Measurements from ENCODE around the gene PEX14.

The PEX14 gene

DNA sequence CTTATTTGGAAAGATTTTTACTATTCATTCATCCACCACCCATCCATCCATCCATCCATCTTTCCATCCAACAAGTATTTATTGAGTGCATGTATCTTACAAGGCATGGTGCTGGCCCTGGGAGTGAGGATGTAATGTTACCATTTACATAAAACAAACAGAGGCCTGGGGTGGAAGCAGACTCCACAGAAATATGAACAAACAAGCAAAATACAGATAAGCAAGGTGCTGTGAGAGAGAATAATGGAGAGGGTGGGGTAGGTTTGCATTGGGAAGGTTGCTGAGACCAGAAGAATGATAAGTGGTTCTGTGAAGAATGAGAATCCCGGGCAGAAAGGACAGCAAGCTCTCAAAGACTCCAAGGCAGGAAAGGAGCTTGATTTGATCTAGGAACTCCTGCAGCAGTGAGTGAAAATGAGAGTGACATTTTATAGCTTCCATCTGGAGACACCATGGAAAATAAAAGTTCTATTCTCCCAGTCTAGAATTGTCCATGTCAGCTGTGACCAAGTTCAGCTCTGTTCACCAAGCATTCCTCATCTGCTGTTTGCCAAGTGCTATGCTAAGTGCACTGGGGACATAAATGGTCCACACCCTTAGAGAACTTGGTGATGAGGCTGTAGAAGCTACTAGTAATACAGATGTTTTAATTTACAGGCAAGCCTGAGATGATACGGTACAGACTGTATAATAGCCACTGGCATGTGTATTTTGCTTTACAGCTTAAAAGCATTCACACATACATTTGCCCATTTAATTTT, 75.3 kb downstream of the PEX14 start:
- DNase-seq, result no peak

DNA sequence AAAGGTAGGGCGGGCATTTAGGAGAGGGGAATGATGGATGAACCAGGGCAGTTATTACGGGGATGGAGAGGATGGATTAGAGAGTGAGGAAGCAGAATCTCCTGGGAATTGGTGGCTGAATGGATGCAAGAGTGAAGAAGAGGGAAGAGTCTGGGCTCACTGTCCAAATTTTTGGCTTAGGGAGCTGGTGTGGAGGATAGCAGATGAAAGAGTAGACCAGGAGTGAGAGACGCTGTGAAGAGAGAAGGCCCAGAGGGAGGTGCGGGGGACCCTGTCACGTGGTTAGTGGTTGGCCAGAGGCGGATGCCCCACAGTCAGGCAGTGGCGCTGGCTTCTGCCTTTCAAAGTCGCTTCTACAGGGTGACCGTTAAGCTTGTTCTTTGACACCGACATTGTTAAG, 78.4 kb downstream of the PEX14 start:
- peak; percentile 11 to 72 for DNase-seq

DNA sequence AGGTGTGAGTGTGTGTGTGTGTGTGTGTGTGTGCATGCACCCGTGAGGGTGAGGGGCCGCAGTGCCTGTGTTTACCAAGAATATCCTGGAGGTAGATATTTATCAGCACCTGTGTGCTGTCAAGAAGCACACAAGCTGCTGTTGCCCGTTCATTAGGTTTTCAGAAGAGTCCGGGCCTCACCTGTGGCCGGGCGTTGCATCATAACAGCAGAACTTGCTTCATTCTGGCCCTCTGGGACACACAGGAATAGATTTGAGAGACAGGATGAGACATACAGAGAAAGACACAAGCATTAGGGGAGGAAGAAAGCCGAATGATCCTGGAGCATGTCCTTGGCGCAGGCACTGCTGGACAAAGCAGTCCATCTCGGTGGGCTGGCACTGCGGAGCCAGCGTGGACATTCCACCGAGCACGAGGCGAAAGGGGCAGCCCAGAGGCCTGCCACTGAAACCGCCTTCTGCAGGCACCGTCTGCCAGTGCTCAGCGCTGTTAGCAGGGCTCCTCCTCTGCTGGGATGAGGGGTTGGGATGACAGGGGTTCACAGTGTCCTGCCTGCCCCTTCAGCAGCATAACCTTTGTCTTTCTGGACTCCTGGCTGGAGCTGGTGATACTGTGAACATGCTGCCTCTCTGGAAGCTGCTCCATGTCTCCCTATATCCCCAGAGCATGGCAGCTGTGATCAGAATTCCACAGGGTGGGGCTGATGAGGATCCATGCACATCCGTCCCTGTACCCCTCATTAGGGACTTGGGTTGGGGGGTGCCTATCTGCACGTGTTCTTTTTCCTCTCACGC, 81.1 kb downstream of the PEX14 start:
- no peak for DNase-seq

DNA sequence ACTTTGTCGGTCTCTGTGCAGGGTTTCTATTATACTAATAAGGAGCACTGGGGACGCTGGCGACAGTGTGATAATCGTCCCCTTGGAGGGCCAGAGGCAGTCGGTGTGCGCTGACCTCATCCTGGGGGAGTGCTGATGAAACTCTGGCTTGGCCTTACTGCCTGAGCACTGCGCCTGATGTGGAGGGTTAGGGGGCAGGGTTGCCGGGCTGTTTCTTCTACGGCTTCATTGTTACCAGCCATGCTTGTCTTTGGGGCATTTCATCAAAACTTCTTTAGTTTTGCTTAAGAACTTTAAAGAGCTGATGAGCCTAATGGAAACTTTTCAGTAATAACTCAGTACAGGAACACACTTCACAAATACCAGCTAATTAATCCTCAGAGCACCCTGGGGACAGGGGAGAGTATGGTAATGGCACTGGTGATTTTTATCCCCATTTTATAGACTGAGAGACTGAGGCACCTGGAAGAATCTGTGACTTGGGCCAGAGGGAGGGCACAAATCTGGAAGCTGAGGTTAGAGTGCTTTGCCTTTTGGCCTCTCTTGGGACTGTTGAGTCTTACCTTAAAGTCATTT, 81.8 kb downstream of the PEX14 start:
- DNase-seq, result no peak

DNA sequence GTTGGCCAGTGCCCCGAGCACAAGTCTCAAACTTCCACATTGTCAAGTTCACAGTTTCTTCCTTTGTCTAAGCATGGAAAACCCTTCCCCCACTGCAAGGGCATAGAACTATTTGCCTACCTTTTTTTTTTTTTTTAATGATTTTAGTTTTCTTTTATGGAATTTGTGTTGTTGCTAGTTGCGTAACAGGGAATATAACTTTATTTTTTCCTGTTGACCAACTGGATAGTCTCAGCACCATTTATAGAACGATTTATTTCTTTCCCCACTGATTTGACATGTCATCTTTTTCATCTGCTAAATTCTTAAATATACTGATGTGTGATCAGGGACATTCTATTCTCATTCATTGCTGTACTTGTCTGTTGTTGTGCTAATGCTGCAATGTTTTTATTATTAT, 83.0 kb downstream of the PEX14 start:
- DNase-seq, result no peak

DNA sequence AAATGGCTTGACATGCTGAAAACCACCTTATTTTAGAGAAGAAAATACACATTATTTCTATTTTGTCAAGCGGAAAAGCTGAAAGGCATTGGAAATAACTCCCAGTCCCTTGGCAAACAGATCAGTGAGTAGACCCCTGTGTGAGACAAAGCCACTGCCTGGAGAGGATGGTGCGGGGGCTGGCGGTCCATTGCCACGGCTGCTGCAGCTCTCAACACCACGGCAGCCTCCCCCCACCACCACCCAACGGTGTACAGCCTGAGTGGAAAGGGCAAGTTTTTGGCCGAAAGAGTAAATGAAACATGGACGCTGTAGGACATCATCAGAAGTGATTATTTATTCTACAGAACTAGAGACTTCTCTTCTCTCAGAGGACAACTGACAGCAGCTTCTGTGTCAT, 84.6 kb downstream of the PEX14 start:
- DNase-seq, result no peak

DNA sequence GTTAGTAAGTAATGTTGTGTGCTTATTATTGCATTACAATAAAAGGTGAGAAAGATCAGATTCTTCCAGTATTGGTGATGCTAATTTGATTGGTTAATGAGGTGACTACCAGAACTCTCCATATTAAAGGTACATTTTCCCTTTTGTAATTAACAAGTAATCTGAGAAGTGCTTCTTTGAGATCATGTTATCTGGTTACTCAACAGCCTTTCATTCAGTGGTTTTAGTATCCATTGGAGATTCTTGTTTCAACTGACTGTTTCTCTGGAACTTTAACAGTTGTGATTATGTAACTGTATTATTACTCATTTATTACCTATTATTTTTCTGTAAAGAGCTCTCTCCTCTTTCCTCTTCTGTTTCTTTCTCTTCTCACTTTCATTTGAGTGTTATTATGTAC, 86.7 kb downstream of the PEX14 start:
- DNase-seq, result peak in 1 of 2 experiments; percentile 21

DNA sequence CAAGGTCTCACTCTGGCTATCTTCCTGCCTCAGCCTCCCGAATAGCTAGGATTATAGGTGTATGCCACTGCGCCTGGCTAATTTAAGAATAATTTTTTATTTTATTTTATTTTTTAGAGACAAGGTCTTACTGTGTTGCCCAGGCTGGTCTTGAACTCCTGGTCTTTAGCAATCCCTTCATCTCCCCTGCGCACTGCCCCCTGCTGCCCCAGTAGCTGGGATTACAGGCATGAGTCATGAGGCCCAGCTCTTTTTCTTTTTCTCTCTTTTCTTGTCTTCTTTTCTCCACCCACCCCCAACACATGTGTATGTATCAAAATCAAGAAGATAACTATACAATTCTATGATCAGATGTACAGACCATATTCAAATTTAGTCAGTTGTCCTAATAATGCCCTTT, 87.2 kb downstream of the PEX14 start:
- DNase-seq, result no peak

DNA sequence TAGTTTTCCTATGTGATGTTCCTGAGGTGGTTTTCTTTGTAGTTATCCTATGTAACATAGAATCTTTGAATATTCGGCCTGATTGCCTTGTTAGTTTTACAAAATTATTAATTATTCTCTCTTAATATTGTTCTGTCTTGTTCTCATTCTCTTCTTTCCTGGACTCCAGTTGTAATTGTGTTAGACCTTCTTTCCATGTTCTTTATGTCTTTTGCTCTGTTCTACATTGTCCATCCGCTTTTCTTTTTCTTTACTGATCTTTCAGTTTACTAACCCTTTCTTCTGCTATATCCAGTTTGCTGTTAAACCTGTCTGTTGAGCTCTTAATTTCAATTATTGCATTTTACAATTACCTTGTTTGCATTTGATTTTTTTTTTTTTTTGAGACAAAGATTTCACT, 89.3 kb downstream of the PEX14 start:
- DNase-seq, result no peak

DNA sequence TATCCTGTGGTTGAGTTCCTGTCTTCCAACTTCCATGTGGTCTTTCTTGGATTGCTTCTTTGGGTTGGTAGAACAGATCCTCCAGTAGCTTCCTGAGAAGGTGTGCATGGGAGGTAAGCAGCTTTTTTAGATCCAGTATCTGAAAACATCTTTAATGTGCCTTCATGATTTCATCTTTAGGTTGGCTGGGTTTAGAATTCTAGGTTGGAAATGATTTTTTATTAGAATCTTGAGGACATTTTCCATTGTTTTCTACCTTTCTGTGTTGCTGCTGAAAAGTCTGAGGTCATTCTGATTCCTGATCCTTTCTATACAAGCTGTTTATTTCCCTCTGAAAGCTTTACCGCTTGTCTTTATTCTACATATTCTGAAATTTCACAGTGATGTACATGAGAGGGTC, 94.8 kb downstream of the PEX14 start:
- no peak for DNase-seq

DNA sequence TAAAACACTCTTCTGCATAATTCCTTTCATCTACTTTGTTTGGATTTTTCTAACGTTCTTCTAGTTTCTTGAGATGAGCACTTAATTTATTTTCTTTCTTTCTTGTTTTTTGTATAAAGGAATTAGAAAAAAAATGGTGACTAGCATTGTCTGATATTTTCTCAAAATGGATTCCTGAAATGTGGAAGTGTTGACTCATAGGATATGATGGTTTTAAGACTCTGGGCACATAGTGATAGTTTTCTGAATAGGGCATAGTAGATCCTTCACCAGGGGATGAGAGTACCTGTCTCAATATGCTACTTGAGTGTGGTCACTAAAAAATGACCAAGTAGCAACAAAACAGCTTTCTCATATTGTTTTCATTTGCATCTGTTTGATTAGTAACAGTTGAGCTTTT, 100.9 kb downstream of the PEX14 start:
- no peak for DNase-seq

DNA sequence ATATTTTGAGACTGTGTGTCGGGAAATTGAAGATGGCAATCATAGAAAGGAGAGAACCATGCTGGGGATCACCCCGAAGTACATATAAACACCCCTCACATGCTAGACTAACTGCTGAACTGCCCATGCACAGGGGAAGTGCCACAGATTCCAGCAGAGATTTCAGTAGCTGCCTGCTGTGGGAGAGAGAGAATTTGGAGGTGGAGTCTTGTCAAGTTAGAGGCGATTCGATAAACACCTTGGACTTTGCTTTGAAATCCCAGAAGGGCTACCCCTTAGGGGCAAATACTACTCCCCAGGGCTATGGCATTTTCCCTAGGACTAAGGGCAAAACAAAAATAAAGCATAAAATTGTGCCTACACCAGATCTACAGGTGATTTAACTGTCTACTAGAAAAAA, 103.3 kb downstream of the PEX14 start:
- DNase-seq, result no peak

DNA sequence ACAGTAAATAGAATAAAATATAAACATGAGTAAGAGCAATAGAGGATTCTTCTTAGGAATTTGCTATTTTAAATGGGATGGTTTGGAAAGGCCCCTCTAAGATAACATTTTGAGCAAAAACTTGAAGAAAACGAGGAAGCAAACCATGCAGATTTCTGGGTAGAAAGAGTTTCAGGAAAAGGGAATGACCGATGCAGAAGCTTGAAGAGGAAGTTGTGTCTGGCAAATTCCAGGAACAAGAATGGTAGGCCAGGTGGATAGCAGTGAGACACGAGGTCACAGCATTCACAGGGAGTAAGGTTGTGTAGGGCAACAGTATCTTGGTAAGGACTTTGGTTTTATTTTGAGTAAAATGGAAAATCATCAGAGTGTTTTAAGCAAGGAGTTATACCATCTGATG, 108.9 kb downstream of the PEX14 start:
- no peak for DNase-seq

DNA sequence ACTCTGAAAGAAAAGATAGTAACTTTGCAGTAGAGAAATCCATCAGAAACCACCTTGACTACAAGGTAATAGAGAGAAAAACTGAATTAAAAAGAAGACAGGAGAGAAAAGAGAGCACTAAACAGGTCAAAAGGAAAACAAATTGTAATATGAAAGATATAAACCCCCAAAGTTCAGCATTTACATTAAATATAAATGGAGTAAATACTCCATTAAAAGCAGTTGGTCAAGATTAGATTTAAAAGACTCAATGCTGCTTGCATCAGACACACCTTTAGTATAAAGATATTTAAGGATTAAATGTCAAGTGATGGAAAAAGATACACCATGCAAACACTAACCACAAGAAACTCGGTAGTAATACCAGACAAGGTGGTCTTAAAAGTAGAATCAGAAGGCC, 110.5 kb downstream of the PEX14 start:
- no peak for DNase-seq

DNA sequence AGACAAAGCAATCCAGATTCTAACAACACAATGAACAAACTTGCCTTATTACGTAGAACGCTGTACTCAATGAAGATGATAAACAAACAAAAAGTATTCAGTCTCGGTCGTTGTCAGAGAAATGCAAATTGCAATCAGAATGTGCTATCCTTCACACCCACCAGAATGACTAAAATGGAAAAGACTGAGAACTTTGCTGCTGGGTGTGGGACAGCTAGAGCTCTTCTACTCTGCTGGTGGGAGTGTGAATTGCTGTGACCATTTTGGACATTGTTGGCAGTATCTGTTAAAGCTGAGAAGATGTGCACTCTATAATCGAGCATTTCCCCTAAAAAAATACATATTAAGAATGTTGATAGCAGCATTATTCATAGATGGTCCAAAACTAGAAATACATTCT, 111.4 kb downstream of the PEX14 start:
- no peak for DNase-seq

DNA sequence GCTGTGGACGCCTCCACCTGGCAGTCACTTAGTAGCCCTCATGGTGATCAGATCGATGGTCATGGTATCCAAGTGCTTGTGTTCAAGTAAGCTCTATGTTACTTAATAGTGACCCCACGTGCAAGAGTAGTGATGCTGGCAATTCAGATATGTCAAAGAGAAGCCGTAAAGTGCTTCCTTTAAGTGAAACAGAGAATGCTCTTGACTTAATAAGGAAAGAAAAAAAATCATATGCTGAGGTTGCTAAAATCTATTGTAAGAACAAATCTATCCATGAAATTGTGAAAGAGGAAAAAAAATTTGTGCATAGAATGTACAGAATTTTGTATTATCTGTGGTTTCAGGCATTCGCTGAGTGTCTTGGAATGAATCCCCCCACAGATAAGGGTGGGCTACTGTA, 113.9 kb downstream of the PEX14 start:
- no peak for DNase-seq

DNA sequence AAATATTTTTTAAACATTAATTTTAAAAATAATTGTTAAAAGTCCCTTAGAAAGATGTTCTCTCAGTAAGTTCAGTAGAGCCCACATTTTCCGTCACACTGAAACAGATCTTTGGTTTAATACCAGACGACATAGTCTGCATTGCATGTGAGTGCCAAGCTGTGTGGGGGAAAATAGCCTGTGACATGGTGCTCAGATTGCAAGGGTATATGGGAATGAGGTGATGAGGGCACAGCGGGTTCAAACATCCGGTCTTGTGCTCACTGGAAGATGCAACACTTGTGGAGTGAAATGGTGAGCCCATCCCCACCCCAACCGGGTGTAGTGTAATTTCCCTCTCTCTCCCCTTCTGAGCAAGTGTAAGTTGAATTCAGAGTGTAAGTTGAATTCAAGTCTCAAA, 114.3 kb downstream of the PEX14 start:
- no peak for DNase-seq

DNA sequence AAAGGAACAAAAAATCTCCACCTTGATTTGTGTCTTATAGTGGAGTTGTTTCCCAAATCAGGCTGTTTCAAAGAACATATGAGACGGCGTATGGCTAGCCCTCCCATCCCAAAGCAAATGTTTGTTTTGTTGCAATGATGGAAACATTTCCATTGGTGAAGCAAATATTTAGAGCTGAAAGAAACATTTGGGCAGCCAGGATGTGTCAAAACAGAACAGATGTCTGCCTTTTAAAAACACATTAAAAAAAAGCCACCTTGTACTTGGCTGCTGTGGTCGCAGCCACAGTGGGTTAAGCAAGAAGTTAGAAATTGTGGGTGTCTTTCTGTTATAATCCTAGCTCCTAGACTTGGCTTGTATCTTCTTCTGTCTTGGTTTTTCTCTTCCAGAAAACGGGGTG, 116.3 kb downstream of the PEX14 start:
- peak in 1 of 2 experiments; percentile 26 for DNase-seq

DNA sequence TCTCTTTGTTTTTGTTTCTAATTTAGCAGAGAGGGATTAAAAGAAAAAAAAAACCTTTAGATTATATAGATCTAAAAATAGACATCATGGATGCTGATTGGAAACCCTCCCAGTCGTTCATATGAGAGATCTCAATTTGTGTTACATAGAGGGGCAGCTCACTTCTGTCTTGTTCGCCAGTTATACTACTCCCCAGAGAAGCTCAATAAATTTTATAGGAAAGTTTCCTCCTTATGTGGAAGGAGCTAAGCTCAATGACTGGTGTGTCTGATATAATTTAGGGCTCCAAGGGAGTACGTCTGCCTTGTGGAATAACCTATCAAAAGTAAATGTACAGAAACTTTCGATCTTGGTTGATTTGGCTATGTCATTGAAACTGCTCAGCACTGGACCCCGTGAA, 117.6 kb downstream of the PEX14 start:
- DNase-seq, result no peak

DNA sequence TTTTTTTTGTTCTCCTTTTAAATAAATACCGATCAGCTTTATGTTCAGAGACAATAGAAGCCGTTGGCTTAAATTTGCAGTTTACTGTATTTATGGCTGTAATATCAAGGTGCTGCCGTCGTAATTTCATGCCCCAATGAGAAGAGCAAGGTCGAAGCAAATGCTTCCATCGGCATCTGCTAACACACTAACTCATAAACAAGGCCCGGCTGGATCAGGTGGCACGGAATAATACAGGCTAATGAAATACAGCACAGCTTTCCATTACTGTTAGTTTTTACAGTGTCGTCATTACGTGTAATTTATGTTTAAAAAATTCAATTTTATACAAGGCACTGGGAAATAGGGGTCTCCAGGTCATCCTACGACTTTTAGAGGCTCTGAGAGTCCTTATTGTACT, 119.0 kb downstream of the PEX14 start:
- DNase-seq, result no peak

DNA sequence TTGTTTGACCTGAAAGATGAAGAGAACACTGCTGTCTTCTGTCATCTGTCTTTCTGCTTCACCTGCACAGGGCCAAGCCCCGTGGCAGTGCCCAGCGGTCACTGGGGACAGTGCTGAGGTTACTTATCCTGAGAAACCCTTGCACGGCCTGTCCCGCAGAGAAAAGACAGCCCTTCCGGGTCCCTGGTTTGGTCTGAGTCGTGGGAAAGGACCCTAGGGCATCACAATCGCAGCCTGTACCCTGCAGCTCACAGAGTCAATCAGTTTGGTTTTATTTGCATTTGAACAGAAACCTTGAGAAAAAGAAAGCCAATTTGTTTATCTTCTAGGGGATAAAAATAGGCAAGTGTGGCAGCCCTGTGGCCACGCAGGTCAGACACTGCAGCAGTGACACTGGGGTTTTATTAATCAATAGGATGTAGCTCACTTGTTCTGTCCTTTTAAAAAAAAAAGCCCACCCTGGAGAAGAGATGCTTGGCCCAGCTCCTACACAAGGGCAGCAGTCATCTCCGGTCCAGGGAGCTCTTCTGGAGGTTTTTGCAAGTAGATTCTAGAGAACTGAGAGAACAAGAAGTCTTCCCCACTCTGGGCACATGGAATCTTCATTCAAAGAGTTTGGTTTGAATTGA, 120.0 kb downstream of the PEX14 start:
- DNase-seq, result no peak

DNA sequence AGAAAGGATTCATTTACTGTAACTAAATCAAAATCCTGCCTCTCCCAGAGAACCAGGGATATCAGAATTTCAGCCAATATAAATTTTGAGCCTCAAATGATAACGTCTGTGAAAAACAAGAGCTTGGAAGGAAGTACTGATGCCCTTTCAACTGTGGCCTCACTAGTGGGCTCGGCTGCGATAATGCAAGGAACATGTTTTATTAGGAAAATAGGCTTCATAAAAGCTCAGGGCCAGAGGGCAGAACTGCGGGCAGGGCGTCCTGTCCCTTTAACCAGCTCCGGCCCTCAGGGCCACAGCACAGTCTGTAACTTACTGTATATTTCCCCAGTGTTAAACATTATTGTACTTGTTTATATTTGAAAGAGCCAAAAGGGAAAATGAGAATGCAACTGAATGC, 122.0 kb downstream of the PEX14 start:
- no peak for DNase-seq

DNA sequence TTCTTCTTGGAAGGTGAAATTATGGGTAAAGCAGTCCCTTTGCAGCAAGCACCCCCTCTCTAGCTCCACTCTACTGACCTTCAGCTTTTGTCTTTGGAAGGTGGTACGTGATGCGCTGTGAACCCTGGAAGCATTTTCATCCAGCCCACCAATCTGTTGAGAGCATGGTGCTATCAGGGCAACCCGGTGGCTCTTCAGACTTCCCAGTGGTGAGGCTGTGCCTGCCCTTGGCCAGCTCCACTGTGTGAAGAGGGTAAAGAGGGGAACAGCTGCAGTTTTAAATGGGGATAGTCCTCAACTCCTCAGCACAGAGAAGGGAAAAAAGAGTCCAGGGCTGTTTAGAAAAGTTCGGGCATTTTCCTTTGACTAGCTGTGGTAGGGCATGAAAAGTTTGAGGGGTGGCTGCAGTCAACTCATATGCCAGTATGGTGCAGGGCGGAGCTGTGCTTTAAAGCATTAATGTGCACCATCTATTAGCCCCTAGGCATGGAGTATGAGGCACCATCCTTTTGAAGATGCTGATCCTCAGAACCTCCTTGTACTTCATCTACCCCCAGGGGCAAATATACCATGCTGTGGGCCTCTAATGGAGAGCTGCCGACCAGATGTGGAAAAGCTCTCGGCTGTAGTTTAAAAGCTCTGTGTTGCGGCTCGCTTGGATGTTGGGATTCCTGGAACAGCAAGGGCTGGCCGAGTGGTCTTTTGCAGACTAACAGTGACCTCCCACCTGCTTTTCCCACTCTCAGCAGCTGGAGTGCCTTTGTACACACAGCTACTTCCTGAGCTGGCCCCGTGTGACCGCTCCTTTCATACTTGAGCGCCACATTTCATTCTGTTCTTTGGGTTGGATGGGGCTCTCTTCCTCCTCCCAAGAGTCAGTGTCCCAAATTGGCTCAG, 123.0 kb downstream of the PEX14 start:
- peak in 1 of 2 experiments; percentile 42 for DNase-seq
